GM19452 (cell line): ENCODE measurements around the gene TUBG1.

ENCODE experiments used
- ATAC-seq: cut with Tn5 transposase; IDR thresholded peaks from one replicate; pipeline ENCODE4 v1.9.1; 2021; ENCODE audit not compliant: unreplicated experiment

Gene TUBG1

GRCh38 chr17:42609182-42609813 lies at the start of gene TUBG1, which contains the start of gene RETREG3:
TSS of gene TUBG1 (plus strand) at chr17:42609683. CDS start at chr17:42609738, 55 bp downstream.
TSS of gene RETREG3 (minus strand) at chr17:42609374. CDS start at chr17:42609324, 50 bp downstream.
- peak; percentile 85 for ATAC-seq

- no peak for ATAC-seq
These were observed 49.2 kb upstream of the TUBG1 start for GRCh38 chr17:42560246-42560645.

GRCh38 chr17:42561897-42562387 lies 47.5 kb upstream of the TUBG1 start, which contains the start of gene COASY:
TSS of gene COASY (plus strand) at chr17:42562148. CDS start at chr17:42562623, 475 bp downstream.
- ATAC-seq: peak; percentile 56

- ATAC-seq: no peak
These were observed 46.9 kb upstream of the TUBG1 start for GRCh38 chr17:42562388-42563142.

GRCh38 chr17:42563143-42563509 lies 46.4 kb upstream of the TUBG1 start:
- no peak for ATAC-seq

- no peak for ATAC-seq
These were observed 45.9 kb upstream of the TUBG1 start for GRCh38 chr17:42563543-42563942.

GRCh38 chr17:42563950-42564349 lies 45.5 kb upstream of the TUBG1 start:
- ATAC-seq: no peak

GRCh38 chr17:42564815-42565522 lies 44.5 kb upstream of the TUBG1 start:
- ATAC-seq: no peak

GRCh38 chr17:42565523-42566214 lies 43.8 kb upstream of the TUBG1 start:
- no peak for ATAC-seq

GRCh38 chr17:42566215-42566882 lies 43.1 kb upstream of the TUBG1 start:
- ATAC-seq: peak; percentile 2

GRCh38 chr17:42566883-42567573 lies 42.5 kb upstream of the TUBG1 start, which contains the start of gene MLX:
TSS of gene MLX (plus strand) at chr17:42567100. CDS start at chr17:42567125, 25 bp downstream.
- ATAC-seq: peak; percentile 49

- no peak for ATAC-seq
These were observed 41.0 kb upstream of the TUBG1 start for GRCh38 chr17:42568341-42569111.

- ATAC-seq: no peak
These were observed 37.9 kb upstream of the TUBG1 start for GRCh38 chr17:42571435-42572225.

GRCh38 chr17:42573095-42573494 lies 36.4 kb upstream of the TUBG1 start:
- no peak for ATAC-seq

GRCh38 chr17:42574463-42574862 lies 35.0 kb upstream of the TUBG1 start:
- no peak for ATAC-seq

- no peak for ATAC-seq
These were observed 32.3 kb upstream of the TUBG1 start for GRCh38 chr17:42577140-42577531.

- peak; percentile 55 for ATAC-seq
These were observed 31.8 kb upstream of the TUBG1 start, which contains the start of gene PSMC3IP for GRCh38 chr17:42577532-42578281. TSS of gene PSMC3IP (minus strand) at chr17:42577729. CDS start at chr17:42577686, 43 bp downstream.
